Measurements from ENCODE around the gene MAPK1. TPM values are rescaled to one million over a fixed set of nuclear protein-coding genes. Genes with fewer than 3 reads are reported as not detected.
"Not testable (repeated sequence)": the region's sequence is repeated elsewhere in the genome, so short reads cannot be mapped to it uniquely, and the experiment has no call there.

Gene MAPK1
- total and polyA plus RNA-seq, 4 donors, result 13.6 to 159 (median 76.6) TPM

- H3K4me1 ChIP-seq (ENCODE audit: control insufficient read depth in 1 of 2, insufficient read depth in 2 of 2, low read length in 2 of 2); H3K27ac ChIP-seq (ENCODE audit: low read depth in 1 of 2, low read length in 2 of 2); H3K27me3 ChIP-seq (ENCODE audit: control insufficient read depth in 1 of 2, insufficient read depth in 2 of 2, low read length in 1 of 2); DNase-seq; H3K9me3 ChIP-seq (ENCODE audit: control insufficient read depth, low read length); H3K36me3 ChIP-seq (ENCODE audit: control insufficient read depth in 1 of 2, insufficient read depth in 2 of 2, low read length in 1 of 2); ATAC-seq (ENCODE audit: low FRiP score); intact Hi-C loops (cut with DNase I); H3K4me3 ChIP-seq (ENCODE audit: low read length in 2 of 2): not testable (repeated sequence)
- WGBS, 2 donors, result 93% methylated on average over 10 of the region's 10 CpGs
Observed at GRCh38 chr22:21787565-21787964, 79.9 kb downstream of the MAPK1 start.

- H3K4me1 ChIP-seq (ENCODE audit: control insufficient read depth in 1 of 2, insufficient read depth in 2 of 2, low read length in 2 of 2), result no peaks in the 10 kb centered on the region
- no peak overlapping the region for H3K4me3 ChIP-seq (ENCODE audit: low read length in 2 of 2)
- no peak overlapping the region for H3K27ac ChIP-seq (ENCODE audit: low read depth in 1 of 2, low read length in 2 of 2)
- 98 to 99% methylated on average over 2 of the region's 2 CpGs for WGBS, 2 donors
- ATAC-seq (ENCODE audit: low FRiP score) (no peak), DNase-seq (no peak)
- intact Hi-C loops (cut with DNase I), result no loop called here
- H3K36me3 ChIP-seq (ENCODE audit: control insufficient read depth in 1 of 2, insufficient read depth in 2 of 2, low read length in 1 of 2), result no peaks in the 10 kb centered on the region
- no peaks in the 10 kb centered on the region for H3K27me3 ChIP-seq (ENCODE audit: control insufficient read depth in 1 of 2, insufficient read depth in 2 of 2, low read length in 1 of 2)
- H3K9me3 ChIP-seq (ENCODE audit: control insufficient read depth, low read length), result no peaks in the 10 kb centered on the region
Observed at GRCh38 chr22:21780259-21780658, 87.2 kb downstream of the MAPK1 start.

- H3K27ac ChIP-seq (ENCODE audit: low read depth in 1 of 2, low read length in 2 of 2), result no peak overlapping the region
- H3K36me3 ChIP-seq (ENCODE audit: control insufficient read depth in 1 of 2, insufficient read depth in 2 of 2, low read length in 1 of 2), result no peaks in the 10 kb centered on the region
- WGBS, 2 donors, result 93 to 95% methylated on average over 2 of the region's 2 CpGs
- no peaks in the 10 kb centered on the region for H3K27me3 ChIP-seq (ENCODE audit: control insufficient read depth in 1 of 2, insufficient read depth in 2 of 2, low read length in 1 of 2)
- ATAC-seq (ENCODE audit: low FRiP score), result no peak
- no peak overlapping the region for H3K4me3 ChIP-seq (ENCODE audit: low read length in 2 of 2)
- no peaks in the 10 kb centered on the region for H3K9me3 ChIP-seq (ENCODE audit: control insufficient read depth, low read length)
- peaks cover 0 to 2% of the 10 kb centered on the region in 2 donors for H3K4me1 ChIP-seq (ENCODE audit: control insufficient read depth in 1 of 2, insufficient read depth in 2 of 2, low read length in 2 of 2)
- intact Hi-C loops (cut with DNase I), result loop anchor here (5.0 kb wide), 2 partner anchors 83 to 158 kb away; no protein-coding TSS in a partner anchor
- no peak for DNase-seq
Observed at GRCh38 chr22:21779444-21779843, 88.0 kb downstream of the MAPK1 start.

GRCh38 chr22:21778705-21779363 is 88.6 kb downstream of the MAPK1 start:
- H3K4me3 ChIP-seq (ENCODE audit: low read length in 2 of 2), result no peak overlapping the region
- no peaks in the 10 kb centered on the region for H3K36me3 ChIP-seq (ENCODE audit: control insufficient read depth in 1 of 2, insufficient read depth in 2 of 2, low read length in 1 of 2)
- DNase-seq (no peak), ATAC-seq (ENCODE audit: low FRiP score) (no peak)
- 80 to 88% methylated on average over 4 of the region's 4 CpGs for WGBS, 2 donors
- H3K27me3 ChIP-seq (ENCODE audit: control insufficient read depth in 1 of 2, insufficient read depth in 2 of 2, low read length in 1 of 2), result no peaks in the 10 kb centered on the region
- H3K9me3 ChIP-seq (ENCODE audit: control insufficient read depth, low read length), result no peaks in the 10 kb centered on the region
- peaks cover 0 to 2% of the 10 kb centered on the region in 2 donors for H3K4me1 ChIP-seq (ENCODE audit: control insufficient read depth in 1 of 2, insufficient read depth in 2 of 2, low read length in 2 of 2)
- H3K27ac ChIP-seq (ENCODE audit: low read depth in 1 of 2, low read length in 2 of 2), result no peak overlapping the region
- intact Hi-C loops (cut with DNase I), result loop anchor here (5.0 kb wide), 2 partner anchors 83 to 158 kb away; no protein-coding TSS in a partner anchor

- peaks cover 0 to 2% of the 10 kb centered on the region in 2 donors for H3K4me1 ChIP-seq (ENCODE audit: control insufficient read depth in 1 of 2, insufficient read depth in 2 of 2, low read length in 2 of 2)
- 89 to 95% methylated on average over 4 of the region's 4 CpGs for WGBS, 2 donors
- H3K27me3 ChIP-seq (ENCODE audit: control insufficient read depth in 1 of 2, insufficient read depth in 2 of 2, low read length in 1 of 2), result no peaks in the 10 kb centered on the region
- H3K36me3 ChIP-seq (ENCODE audit: control insufficient read depth in 1 of 2, insufficient read depth in 2 of 2, low read length in 1 of 2), result peaks cover 0 to 10% of the 10 kb centered on the region in 2 donors
- no peak overlapping the region for H3K27ac ChIP-seq (ENCODE audit: low read depth in 1 of 2, low read length in 2 of 2)
- intact Hi-C loops (cut with DNase I), result loop anchor here in 1 of 2 donors (5.0 kb wide), 1 partner anchor 166 kb away; no protein-coding TSS in a partner anchor
- H3K4me3 ChIP-seq (ENCODE audit: low read length in 2 of 2), result no peak overlapping the region
- no peaks in the 10 kb centered on the region for H3K9me3 ChIP-seq (ENCODE audit: control insufficient read depth, low read length)
- DNase-seq, result no peak
- ATAC-seq (ENCODE audit: low FRiP score), result no peak
Observed at GRCh38 chr22:21771631-21771976, 95.8 kb downstream of the MAPK1 start.

- DNase-seq, result peak in 1 of 2 donors; percentile 25
- H3K27ac ChIP-seq (ENCODE audit: low read depth in 1 of 2, low read length in 2 of 2), result no peak overlapping the region
- no peak for ATAC-seq (ENCODE audit: low FRiP score)
- no peaks in the 10 kb centered on the region for H3K4me1 ChIP-seq (ENCODE audit: control insufficient read depth in 1 of 2, insufficient read depth in 2 of 2, low read length in 2 of 2)
- no peak overlapping the region for H3K4me3 ChIP-seq (ENCODE audit: low read length in 2 of 2)
- H3K9me3 ChIP-seq (ENCODE audit: control insufficient read depth, low read length), result no peaks in the 10 kb centered on the region
- H3K27me3 ChIP-seq (ENCODE audit: control insufficient read depth in 1 of 2, insufficient read depth in 2 of 2, low read length in 1 of 2), result no peaks in the 10 kb centered on the region
- intact Hi-C loops (cut with DNase I), result no loop called here
- 60 to 100% methylated on average over 1 of the region's 1 CpG for WGBS, 2 donors
- peaks cover 7 to 14% of the 10 kb centered on the region in 2 donors for H3K36me3 ChIP-seq (ENCODE audit: control insufficient read depth in 1 of 2, insufficient read depth in 2 of 2, low read length in 1 of 2)
Observed at GRCh38 chr22:21768435-21768834, 99.0 kb downstream of the MAPK1 start.

- H3K4me1 ChIP-seq (ENCODE audit: control insufficient read depth in 1 of 2, insufficient read depth in 2 of 2, low read length in 2 of 2), result no peaks in the 10 kb centered on the region
- H3K27me3 ChIP-seq (ENCODE audit: control insufficient read depth in 1 of 2, insufficient read depth in 2 of 2, low read length in 1 of 2), result no peaks in the 10 kb centered on the region
- no peak overlapping the region for H3K4me3 ChIP-seq (ENCODE audit: low read length in 2 of 2)
- 89 to 90% methylated on average over 15 of the region's 15 CpGs for WGBS, 2 donors
- ATAC-seq (ENCODE audit: low FRiP score) (no peak), DNase-seq (no peak)
- intact Hi-C loops (cut with DNase I), result no loop called here
- H3K9me3 ChIP-seq (ENCODE audit: control insufficient read depth, low read length), result no peaks in the 10 kb centered on the region
- peaks cover 7 to 13% of the 10 kb centered on the region in 2 donors for H3K36me3 ChIP-seq (ENCODE audit: control insufficient read depth in 1 of 2, insufficient read depth in 2 of 2, low read length in 1 of 2)
- H3K27ac ChIP-seq (ENCODE audit: low read depth in 1 of 2, low read length in 2 of 2), result no peak overlapping the region
Observed at GRCh38 chr22:21766691-21767462, 100.6 kb downstream of the MAPK1 start.

GRCh38 chr22:21765909-21766529 is 101.4 kb downstream of the MAPK1 start:
- no peak overlapping the region for H3K27ac ChIP-seq (ENCODE audit: low read depth in 1 of 2, low read length in 2 of 2)
- peaks cover 7 to 10% of the 10 kb centered on the region in 2 donors for H3K36me3 ChIP-seq (ENCODE audit: control insufficient read depth in 1 of 2, insufficient read depth in 2 of 2, low read length in 1 of 2)
- DNase-seq (no peak), ATAC-seq (ENCODE audit: low FRiP score) (no peak)
- H3K27me3 ChIP-seq (ENCODE audit: control insufficient read depth in 1 of 2, insufficient read depth in 2 of 2, low read length in 1 of 2), result no peaks in the 10 kb centered on the region
- H3K4me3 ChIP-seq (ENCODE audit: low read length in 2 of 2), result no peak overlapping the region
- intact Hi-C loops (cut with DNase I), result no loop called here
- H3K4me1 ChIP-seq (ENCODE audit: control insufficient read depth in 1 of 2, insufficient read depth in 2 of 2, low read length in 2 of 2), result no peaks in the 10 kb centered on the region
- WGBS, 2 donors, result 92 to 95% methylated on average over 11 of the region's 11 CpGs
- no peaks in the 10 kb centered on the region for H3K9me3 ChIP-seq (ENCODE audit: control insufficient read depth, low read length)

Measured in aorta (tissue), 5 donors.